HG02885 (cell line): ENCODE results near the gene RCBTB1.
"Not testable (repeated sequence)": the region's sequence is repeated elsewhere in the genome, so short reads cannot be mapped to it uniquely, and the experiment has no call there.

Experiments used
- ATAC-seq: cut with Tn5 transposase; IDR thresholded peaks from one replicate; pipeline ENCODE4 v1.9.1; 2021; ENCODE audit warnings: mild to moderate bottlenecking; ENCODE audit not compliant: unreplicated experiment, poor library complexity

RCBTB1 gene

GRCh38 chr13:49585220-49586157 is at the start of gene RCBTB1:
Gene RCBTB1, minus strand, starts transcription at chr13:49585558. Its CDS starts 18,279 bp downstream, at chr13:49567279.
- peak; percentile 93 for ATAC-seq

GRCh38 chr13:49633710-49634109 is 48.4 kb upstream of the RCBTB1 start:
- no peak for ATAC-seq

GRCh38 chr13:49632156-49632555 is 46.8 kb upstream of the RCBTB1 start:
- no peak for ATAC-seq

GRCh38 chr13:49630580-49630979 is 45.2 kb upstream of the RCBTB1 start:
- no peak for ATAC-seq

GRCh38 chr13:49629947-49630346 is 44.6 kb upstream of the RCBTB1 start:
- no peak for ATAC-seq

GRCh38 chr13:49629196-49629938 is 44.0 kb upstream of the RCBTB1 start:
- ATAC-seq, result no peak

- ATAC-seq, result peak; percentile 97
Observed at GRCh38 chr13:49627831-49628652, 42.7 kb upstream of the RCBTB1 start, which contains the start of gene ARL11. Gene ARL11, plus strand, starts transcription at chr13:49628507. Its CDS starts 1,941 bp downstream, at chr13:49630448.

- no peak for ATAC-seq
Observed at GRCh38 chr13:49625392-49626079, 40.2 kb upstream of the RCBTB1 start.

- ATAC-seq, result no peak
Observed at GRCh38 chr13:49624229-49624628, 38.9 kb upstream of the RCBTB1 start.

- no peak for ATAC-seq
Observed at GRCh38 chr13:49622174-49622946, 37.0 kb upstream of the RCBTB1 start.

GRCh38 chr13:49620170-49620621 is 34.8 kb upstream of the RCBTB1 start:
- ATAC-seq, result peak; percentile 90

- ATAC-seq, result no peak
Observed at GRCh38 chr13:49616676-49617065, 31.3 kb upstream of the RCBTB1 start.

- no peak for ATAC-seq
Observed at GRCh38 chr13:49615836-49616675, 30.7 kb upstream of the RCBTB1 start.

GRCh38 chr13:49612042-49612441 is 26.7 kb upstream of the RCBTB1 start:
- not testable (repeated sequence) for ATAC-seq

GRCh38 chr13:49610176-49610575 is 24.8 kb upstream of the RCBTB1 start:
- ATAC-seq, result no peak

- peak; percentile 45 for ATAC-seq
Observed at GRCh38 chr13:49608651-49609331, 23.4 kb upstream of the RCBTB1 start.

GRCh38 chr13:49607761-49608160 is 22.4 kb upstream of the RCBTB1 start:
- ATAC-seq, result no peak
